HG03280 (cell line): ENCODE results near the gene CDKN2A.
"Not testable (repeated sequence)": the region's sequence is repeated elsewhere in the genome, so short reads cannot be mapped to it uniquely, and the experiment has no call there.

ENCODE experiments used
- ATAC-seq: cut with Tn5 transposase; IDR thresholded peaks from one replicate; pipeline ENCODE4 v1.9.1; 2021; ENCODE audit warnings: mild to moderate bottlenecking, moderate library complexity; ENCODE audit not compliant: unreplicated experiment

Gene CDKN2A

DNA sequence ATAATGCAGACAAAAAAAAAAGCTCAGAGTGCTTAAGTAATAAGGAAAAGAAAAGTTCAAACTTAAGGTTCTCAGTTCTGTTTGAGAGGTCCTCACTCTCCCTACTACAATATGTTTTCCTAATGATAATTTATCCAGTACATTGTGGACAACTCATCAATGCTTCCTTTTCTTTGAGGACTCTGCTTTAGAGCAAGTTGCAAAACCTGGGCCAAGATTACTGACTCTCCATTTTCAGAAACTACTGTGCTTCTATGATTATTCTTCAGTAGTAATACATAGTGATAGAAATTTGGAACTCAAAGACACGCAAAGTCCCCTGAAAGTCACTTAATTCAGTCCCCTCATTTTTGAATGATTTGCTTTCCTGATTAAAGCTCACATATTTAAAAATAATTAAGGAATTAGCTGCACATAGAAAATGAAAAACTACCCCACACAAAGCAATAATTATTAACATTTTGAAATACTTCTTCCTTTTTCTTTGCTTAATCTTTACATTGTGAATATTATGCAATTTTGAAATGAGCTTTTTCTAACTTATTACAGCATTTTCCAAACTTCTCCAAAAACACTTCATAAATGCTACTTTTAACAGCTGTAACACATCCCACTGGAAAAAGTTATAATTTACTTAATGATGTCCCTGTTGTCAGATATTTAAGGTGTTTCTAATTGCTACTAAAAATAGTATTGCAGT, 11.2 kb downstream of the CDKN2A start:
- no peak for ATAC-seq

DNA sequence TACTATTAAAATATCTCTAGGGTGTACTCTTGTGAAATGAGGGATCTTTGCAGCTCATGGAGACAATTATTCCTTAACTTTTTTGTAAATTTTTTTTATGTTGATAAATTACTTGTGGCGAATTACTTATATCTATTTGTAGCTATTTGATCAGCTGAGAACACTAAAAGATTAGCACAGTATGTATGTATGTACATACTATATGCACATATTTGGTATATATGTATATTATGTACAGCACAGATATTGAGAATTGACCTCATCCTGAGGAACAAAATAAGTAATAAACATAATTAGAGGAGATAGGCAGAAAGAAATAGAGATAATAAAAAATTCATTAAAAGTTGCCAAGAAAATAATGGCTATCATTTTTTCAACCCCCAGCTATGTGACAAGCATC, 11.8 kb downstream of the CDKN2A start:
- no peak for ATAC-seq

DNA sequence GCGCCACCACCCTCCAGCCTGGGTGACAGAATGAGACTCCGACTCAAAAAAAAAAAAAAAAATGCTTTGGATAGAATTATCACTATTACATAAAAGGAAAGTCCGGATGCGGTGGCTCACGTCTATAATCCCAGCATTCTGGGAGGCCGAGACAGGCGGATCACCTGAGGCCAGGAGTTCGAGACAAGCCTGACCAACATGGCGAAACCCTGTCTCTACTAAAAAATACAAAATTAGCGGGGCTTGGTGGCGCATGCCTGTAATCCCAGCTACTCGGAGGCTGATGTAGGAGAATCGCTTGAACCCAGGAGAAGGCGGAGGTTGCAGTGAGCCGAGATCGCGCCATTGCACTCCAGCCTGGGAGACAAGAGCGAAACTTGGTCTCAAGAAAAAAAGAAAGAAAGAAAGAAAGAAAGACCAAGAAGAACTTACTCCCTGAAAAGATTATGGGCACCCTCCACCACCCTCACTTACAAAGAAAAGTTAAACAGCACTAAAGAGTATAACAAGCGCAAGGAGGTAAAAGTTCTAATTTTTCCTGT, 17.8 kb downstream of the CDKN2A start:
- ATAC-seq = no peak

DNA sequence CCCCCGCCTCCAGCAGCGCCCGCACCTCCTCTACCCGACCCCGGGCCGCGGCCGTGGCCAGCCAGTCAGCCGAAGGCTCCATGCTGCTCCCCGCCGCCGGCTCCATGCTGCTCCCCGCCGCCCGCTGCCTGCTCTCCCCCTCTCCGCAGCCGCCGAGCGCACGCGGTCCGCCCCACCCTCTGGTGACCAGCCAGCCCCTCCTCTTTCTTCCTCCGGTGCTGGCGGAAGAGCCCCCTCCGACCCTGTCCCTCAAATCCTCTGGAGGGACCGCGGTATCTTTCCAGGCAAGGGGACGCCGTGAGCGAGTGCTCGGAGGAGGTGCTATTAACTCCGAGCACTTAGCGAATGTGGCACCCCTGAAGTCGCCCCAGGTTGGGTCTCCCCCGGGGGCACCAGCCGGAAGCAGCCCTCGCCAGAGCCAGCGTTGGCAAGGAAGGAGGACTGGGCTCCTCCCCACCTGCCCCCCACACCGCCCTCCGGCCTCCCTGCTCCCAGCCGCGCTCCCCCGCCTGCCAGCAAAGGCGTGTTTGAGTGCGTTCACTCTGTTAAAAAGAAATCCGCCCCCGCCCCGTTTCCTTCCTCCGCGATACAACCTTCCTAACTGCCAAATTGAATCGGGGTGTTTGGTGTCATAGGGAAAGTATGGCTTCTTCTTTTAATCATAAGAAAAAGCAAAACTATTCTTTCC, 19.3 kb downstream of the CDKN2A start:
- no peak for ATAC-seq

DNA sequence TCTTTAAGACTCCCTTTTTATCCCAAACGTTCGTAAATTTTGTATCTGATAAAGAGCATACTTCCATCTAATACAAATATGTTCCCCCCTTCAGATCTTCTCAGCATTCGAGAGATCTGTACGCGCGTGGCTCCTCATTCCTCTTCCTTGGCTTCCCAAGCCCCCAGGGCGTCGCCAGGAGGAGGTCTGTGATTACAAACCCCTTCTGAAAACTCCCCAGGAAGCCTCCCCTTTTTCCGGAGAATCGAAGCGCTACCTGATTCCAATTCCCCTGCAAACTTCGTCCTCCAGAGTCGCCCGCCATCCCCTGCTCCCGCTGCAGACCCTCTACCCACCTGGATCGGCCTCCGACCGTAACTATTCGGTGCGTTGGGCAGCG, 19.9 kb downstream of the CDKN2A start:
- no peak for ATAC-seq

DNA sequence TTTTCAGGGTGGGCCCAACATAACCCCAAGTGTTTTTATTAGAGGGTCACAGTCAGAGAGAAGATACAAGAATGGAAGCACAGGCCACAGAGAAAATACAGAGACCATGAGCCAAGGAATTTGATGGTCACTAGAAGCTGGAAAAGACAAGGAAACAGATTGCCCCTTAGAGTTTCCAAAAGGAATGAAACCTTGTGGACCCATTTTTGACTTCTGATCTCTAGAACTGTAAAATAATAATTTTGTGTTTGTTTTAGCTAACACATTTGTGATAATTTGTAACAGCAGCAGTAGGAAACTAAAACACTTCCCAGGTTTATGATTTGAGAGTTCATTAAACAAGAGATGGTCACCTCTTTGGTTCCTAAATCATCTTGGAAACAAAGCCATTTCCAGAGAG, 21.8 kb downstream of the CDKN2A start:
- ATAC-seq = no peak

DNA sequence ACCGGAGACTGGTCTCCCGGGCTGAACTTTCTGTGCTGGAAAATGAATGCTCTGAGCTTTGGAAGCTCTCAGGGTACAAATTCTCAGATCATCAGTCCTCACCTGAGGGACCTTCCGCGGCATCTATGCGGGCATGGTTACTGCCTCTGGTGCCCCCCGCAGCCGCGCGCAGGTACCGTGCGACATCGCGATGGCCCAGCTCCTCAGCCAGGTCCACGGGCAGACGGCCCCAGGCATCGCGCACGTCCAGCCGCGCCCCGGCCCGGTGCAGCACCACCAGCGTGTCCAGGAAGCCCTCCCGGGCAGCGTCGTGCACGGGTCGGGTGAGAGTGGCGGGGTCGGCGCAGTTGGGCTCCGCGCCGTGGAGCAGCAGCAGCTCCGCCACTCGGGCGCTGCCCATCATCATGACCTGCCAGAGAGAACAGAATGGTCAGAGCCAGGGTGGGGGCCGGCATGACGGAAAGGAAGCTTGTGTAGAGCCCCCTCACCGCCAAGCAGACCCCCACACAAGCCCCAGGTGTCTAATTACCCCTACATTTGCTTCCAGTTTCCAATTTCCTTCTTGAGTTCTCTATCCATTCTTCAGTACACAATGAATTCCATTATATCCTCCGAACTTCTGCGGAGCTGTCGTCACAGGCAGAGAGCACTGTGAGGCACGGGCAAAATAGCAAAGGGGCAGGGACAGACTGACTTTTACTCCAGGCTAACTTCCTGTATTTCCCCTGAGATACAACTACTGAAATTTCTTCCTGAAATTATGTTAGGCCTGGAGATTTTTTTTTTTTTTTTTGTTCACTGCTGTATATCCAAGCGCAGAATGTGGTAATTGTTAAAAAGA, 23.2 kb downstream of the CDKN2A start:
- no peak for ATAC-seq

DNA sequence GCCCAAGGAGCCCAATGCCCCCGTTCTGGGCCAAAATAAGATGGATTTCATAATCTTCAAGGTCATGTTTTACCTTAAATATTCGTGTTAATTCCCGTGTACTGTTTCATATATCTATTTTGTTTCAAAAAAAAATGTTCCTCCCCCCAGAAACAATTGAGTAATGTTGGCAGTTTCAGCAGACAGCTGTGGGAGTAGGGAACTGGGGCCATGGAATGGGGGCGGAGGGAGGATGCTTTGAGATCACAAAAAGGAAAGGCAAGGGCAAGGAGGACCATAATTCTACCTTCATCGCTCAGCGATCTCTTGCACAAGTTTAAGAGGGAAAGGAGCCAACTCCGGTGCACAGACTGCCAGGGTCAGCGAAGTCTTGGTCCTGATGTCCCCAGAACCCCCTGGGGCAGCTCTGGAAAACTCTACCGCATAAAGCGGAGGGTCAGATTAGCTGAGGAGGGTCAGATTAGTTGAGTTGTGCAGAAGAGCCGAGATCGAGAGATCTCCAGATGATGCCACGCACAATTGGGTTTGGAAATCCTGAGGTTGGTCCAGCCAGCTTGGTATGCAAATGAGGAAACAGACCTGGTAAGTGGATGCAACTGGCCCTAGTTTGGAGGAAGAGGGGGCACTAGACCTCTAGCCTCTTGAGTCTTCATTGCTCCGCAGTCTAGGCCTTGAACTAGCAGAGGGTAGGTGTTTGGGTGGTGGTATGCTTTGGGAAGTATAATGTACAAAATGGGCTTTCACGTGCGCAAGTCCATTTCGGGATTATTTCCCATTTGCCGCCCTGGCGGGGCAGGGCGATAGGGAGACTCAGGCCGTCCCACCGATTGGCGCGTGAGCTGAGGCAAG, 24.0 kb downstream of the CDKN2A start:
- no peak for ATAC-seq

DNA sequence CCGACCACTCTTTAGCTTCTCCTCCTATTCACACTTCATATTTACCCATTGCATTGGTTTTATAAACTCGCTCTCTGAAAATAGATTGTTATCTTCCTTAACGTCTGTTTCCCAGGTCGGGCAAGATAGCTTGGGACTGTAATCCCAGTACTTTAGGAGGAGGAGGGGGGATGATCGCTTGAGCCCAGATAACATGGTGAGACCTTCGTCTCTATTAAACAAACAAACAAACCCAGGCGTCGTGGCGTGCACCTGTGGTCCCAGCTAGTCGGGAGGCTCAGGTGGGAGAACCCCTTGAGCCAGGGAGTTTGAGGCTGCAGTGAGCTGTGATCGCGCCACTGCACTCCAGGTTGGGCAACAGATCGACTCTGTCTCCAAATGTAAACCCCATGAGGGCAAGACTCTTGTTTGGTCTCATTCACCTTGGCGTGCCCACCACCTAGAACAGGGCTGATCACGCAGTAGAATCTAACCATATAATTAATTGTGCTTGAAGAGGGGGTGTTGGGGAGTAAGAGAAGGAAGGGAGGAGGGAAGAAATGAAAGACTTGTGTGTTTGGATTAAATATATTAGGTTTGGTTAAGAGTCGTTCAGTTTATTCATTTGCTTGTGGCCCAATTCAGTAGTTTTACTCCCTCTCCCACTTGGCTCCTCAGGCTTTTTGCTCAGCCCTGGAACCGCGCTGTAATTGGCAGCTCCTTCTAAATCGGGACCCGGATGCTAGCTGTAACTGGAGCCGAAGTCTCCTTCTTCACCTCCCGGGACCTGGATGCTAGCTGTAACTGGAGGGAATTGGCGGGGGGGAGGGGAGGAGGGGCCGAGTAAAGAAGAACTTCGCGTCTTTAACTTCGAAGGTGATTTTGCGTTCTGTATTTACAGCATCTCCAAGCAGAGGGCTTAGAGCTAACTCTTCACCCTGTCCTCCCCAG, 24.9 kb downstream of the CDKN2A start:
- ATAC-seq = no peak

DNA sequence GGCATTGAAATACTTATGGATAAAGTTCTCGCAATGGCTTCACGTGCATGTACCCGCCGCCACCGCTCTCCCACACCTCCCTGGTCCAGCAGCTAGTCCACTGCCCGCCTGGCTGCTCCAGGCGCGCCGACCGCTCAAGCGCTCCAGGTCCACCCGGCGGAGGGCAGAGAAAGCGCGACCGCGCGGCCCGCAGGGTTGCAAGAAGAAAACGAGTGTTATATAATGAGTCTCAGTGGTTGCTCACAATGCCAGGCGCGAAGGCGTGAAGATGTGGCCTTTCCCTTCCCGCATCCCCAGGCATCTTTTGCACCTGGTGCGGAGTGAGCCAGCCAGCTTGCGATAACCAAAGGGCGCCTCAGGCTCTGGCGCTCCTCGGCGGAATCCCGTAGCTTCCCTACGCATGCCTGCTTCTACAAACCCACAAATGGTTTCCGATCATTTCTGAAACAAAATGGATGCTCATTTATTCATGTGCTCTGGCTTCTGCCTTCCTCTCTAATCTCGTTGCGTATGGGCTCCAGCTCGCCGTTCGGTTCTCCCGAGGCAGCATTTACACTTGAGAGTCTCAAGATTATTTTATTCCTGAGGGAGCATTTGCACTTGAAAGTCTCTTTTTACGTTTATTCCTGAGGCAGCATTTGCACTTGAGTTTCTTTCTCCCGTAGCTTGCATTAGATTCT, 25.7 kb downstream of the CDKN2A start:
- ATAC-seq = no peak

DNA sequence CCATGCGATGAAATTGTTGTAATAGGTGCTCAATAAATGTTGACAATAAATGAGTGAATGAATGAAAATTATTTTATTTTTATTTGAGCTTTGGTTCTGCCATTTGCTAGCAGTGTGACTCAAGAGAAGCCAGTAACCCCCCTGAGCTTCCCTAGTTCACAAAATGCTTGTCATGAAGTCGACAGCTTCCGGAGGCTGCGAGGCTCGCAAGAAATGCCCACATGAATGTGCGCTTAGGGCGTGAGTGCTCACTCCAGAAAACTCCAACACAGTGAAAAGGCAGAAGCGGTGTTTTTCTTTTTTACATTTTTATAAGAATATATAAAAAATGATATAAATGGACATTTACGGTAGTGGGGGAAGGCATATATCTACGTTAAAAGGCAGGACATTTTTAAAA, 26.5 kb downstream of the CDKN2A start:
- no peak for ATAC-seq

DNA sequence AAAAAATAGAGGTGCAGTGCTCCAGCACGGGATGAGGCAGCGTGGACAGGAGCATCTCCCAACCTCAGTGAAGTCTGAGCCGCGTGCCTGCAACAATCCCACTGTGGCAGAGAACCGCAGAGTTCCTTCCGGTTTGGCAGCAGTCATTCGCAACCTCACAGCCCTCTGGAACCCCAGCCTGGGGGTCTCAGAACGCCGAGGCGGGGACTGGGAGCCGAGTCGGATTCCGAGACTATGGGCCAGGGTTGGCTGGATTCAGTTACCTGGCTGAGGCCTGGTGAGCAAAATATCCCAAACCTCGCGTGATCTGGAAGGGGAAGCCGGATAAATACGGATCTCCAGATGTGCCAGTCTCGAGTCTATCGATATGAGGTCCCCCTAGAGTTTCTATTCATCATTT, 27.0 kb downstream of the CDKN2A start:
- ATAC-seq = no peak

DNA sequence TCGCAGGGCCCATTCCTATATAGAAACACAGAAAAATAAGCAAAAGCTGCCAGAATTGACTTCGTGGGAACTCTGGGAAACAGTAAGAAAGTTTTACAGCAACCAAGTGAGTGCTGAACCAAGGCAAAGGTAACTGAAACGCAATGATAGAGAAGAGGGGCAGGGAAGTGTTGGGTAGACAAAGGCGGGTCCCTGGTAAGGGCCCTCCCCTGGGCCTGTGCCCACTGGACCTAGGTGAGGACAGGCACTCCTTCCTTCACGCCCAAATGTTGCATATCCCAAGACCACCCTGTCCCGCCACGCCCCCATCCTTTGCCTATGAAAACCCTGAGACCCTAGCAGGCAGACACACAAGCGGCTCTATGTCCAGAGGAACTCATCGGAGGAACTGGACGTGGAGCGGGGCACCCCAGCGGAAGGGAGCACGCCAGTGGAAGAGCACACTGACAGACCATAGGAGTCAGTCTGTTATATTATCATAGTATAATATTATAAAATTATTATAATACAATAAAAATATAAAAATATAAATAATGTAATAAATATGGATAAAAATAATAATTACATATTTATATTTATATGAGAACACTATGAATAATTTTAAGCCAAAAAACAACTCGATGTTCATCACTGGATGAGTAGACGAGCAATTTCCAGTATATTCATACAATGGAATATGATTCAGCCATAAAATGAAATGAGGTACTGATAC, 27.9 kb downstream of the CDKN2A start:
- ATAC-seq = no peak

DNA sequence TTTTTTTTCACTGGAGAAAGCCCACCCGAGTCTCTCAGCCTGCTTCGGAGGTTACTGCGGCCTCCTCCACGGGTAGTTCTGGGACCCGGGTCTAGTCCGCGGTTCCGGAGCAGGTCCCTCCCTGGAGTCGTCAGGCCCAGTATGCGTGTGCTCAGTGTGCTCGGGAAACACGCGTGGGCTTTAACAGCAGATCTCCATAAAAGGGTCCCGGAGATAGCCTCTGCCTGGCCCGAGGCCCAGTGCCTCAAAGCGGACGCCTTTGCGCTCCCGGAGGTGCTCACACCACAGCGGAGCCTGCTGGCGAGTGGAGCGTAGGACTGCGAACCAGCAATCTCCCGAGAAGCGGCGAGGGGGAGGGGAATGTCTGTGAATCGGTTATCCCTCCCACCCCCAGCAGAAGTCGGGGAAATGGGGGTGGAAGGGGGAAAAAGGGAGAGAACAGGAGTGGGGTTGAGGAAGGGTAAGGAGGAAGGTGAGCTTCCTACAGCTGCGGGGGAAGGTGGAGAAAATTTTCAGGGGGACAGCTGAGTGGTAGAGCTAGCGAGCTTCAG, 28.7 kb downstream of the CDKN2A start:
- peak; percentile 61 for ATAC-seq

DNA sequence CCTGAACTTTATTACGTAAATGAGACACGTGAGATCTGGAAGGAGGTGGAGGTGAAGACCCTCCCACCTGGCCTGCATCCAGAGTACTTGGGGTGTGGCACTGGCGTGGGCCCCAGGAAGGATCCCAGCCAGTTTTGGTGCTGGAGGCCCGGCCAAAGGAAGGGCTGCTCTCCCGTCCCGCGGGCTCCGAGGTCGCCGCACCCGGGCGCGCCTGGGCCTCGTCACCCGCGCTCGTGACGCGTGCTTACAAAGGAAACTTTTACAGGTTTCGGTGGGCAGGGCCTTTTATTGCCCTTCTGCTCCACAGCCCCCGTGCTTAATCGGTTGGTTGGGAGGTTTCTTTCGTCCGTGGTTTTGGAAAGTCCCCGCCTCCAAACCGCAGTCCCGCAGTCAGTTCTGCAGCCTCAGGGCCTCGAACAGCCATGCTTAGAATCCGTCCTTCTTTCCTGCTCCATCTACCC, 29.2 kb downstream of the CDKN2A start:
- peak; percentile 45 for ATAC-seq

DNA sequence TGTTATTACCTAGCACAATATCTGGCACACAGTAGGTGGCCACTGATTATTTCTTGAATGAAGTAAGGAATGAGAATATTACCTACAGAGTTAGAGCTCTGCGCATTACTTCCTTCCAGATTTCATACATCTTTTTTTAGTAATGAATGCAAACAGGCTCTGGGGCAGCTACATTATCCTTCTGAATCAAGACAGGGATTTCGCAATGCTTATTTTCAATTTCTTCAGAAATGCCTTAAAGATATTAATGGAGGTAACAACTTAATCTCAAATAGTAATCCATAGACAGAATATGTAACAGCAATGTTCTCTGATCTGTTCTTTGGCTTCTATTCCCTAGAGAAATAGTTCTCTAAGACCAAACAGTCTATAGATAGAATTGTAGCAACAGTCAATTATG, 32.6 kb downstream of the CDKN2A start:
- ATAC-seq = no peak

DNA sequence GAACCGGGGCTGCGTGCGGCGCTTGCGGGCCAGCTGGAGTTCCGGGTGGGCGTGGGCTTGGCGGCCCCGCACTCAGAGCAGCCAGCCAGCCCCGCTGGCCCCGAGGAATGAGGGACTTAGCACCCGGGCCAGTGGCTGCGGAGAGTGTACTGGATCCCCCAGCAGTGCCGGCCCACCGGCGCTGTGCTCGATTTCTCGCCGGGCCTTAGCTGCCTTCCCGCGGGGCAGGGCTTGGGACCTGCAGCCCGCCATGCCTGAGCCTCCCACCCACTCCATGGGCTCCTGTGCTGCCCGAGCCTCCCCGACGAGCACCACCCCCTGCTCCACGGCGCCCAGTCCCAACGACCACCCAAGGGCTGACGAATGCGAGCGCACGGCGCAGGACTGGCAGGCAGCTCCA, 34.9 kb downstream of the CDKN2A start:
- not testable (repeated sequence) for ATAC-seq

DNA sequence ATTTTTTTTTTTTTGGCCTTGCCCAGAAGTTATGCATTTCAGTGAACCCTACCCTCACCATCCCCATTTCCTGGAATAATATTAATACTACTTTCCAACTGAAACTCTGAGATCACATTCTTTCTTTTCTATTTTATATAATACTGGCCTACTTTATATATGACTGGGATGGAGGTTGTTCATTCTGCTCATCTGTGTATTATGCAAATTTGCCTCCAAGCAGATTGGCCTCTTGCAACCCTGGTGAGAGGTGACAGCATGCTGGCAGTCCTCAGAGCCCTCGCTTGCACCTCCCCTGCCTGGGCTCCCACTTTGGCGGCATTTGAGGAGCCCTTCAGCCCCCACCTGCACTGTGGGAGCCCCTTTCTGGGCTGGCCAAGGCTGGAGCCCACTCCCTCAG, 35.4 kb downstream of the CDKN2A start:
- no peak for ATAC-seq
